Endothelial cell of umbilical vein (primary cell): ENCODE results near the gene DIP2C. TPM values are rescaled to one million over a fixed set of nuclear protein-coding genes. Genes with fewer than 3 reads are reported as not detected.

Source experiments
- BruUV-seq: library from RNA; stranded (reverse); fragments of 400-500 nt; replicated peaks from 2 replicates; lab custom pipeline; 2021; lab: Mats Ljungman, UMichigan
- CTCF ChIA-PET: fragments of 300-600, 350-600 bp; sonication (Branson Sonifier 250); formaldehyde crosslinking; loops from one replicate; lab custom pipeline; 2021; ENCODE audit warnings: antibody characterized with exemption, inconsistent platforms; lab: Charles Lee
- POLR2A ChIA-PET: fragments of 300-600, 350-600 bp; sonication (Branson Sonifier 250); formaldehyde crosslinking; loops from one replicate; lab custom pipeline; 2021; ENCODE audit warnings: antibody characterized with exemption, inconsistent platforms; lab: Charles Lee
- DNase-seq: peaks from one replicate; pipeline ENCODE4 v3.0.0-alpha.2; 2011; ENCODE audit warnings: low read depth, low spot score
- FAIRE-seq: peaks from 2 replicates; lab custom pipeline; 2011; peaks lifted over from hg19 to GRCh38; lab: Jason Lieb, UNC
- H2AFZ ChIP-seq: 2 replicates; pipeline ENCODE4 v1.6.0; 2012; ENCODE audit warnings: low read depth, low read length, control low read depth, inconsistent platforms
- H3K27ac ChIP-seq: 2 replicates; pipeline ENCODE4 v1.5.1; 2011; ENCODE audit warnings: low read depth, mild to moderate bottlenecking, control low read depth, low read length, moderate library complexity; ENCODE audit not compliant: insufficient read depth
- H3K27me3 ChIP-seq, 2 experiments: 2 replicates each; pipeline versions ENCODE4 v1.6.0 to v1.6.1; 2011; ENCODE audit warnings: low read length in 2 of 2, mixed read lengths in 1 of 2; ENCODE audit not compliant: control insufficient read depth in 2 of 2, insufficient read depth in 2 of 2
- H3K36me3 ChIP-seq, 2 experiments: 2 replicates in 1 of 2; 3 replicates in 1 of 2; pipeline ENCODE4 v1.5.1; 2011; ENCODE audit warnings: low read length in 2 of 2, mild to moderate bottlenecking in 1 of 2, moderate library complexity in 1 of 2; ENCODE audit not compliant: control insufficient read depth in 2 of 2, insufficient read depth in 2 of 2; ENCODE audit errors: extremely low read depth in 1 of 2
- H3K4me1 ChIP-seq: 3 replicates; pipeline ENCODE4 v1.5.1; 2011; ENCODE audit warnings: mild to moderate bottlenecking, low read length; ENCODE audit not compliant: control insufficient read depth, insufficient read depth; ENCODE audit errors: extremely low read depth
- H3K4me2 ChIP-seq: 2 replicates; pipeline ENCODE4 v1.6.1; 2011; ENCODE audit warnings: low read length, control low read depth, mixed read lengths; ENCODE audit not compliant: insufficient read depth
- H3K4me3 ChIP-seq, 3 experiments: fragments of 200-600 bp in 1 of 3; sonication (generic), shearing (Covaris generic) in 1 of 3; replicated peaks in 1 of 3; 2 replicates each; pipeline ENCODE4 v1.5.1; 2011 to 2016; ENCODE audit warnings: control low read depth in 3 of 3, low read length in 3 of 3, mild to moderate bottlenecking in 2 of 3, inconsistent platforms in 1 of 3, low read depth in 1 of 3, moderate library complexity in 1 of 3; ENCODE audit not compliant: insufficient read depth in 1 of 3
- H3K79me2 ChIP-seq: 2 replicates; pipeline ENCODE4 v1.6.0; 2012; ENCODE audit warnings: low read length, inconsistent platforms; ENCODE audit not compliant: control insufficient read depth, insufficient read depth
- H3K9ac ChIP-seq: replicated peaks from 2 replicates; pipeline ENCODE3; 2011; ENCODE audit warnings: low read length, control low read depth; ENCODE audit not compliant: insufficient read depth; ENCODE audit errors: extremely low read depth
- H3K9me1 ChIP-seq: replicated peaks from 3 replicates; pipeline ENCODE4 v1.6.0; 2011; ENCODE audit warnings: mild to moderate bottlenecking, low read length; ENCODE audit not compliant: control insufficient read depth, insufficient read depth; ENCODE audit errors: extremely low read depth
- H3K9me3 ChIP-seq: replicated peaks from 2 replicates; pipeline ENCODE4 v1.5.1; 2012; ENCODE audit warnings: low read length, inconsistent platforms; ENCODE audit not compliant: control insufficient read depth, insufficient read depth
- H4K20me1 ChIP-seq: replicated peaks from 2 replicates; pipeline ENCODE3; 2011; ENCODE audit warnings: mild to moderate bottlenecking, low read length; ENCODE audit not compliant: control insufficient read depth, insufficient read depth; ENCODE audit errors: extremely low read depth
- EZH2 ChIP-seq: IDR thresholded peaks from 2 replicates; pipeline ENCODE4 v1.6.1; 2012; ENCODE audit warnings: borderline replicate concordance, low read depth, mild to moderate bottlenecking, moderate library complexity, low read length, inconsistent platforms; ENCODE audit not compliant: severe bottlenecking
- FOS ChIP-seq: IDR thresholded peaks from 2 replicates; pipeline ENCODE4 v1.6.1; 2011; ENCODE audit warnings: mild to moderate bottlenecking, low read length, moderate library complexity, borderline replicate concordance; ENCODE audit not compliant: insufficient read depth
- GATA2 ChIP-seq: IDR thresholded peaks from 2 replicates; pipeline ENCODE4 v1.7.0; 2011; ENCODE audit warnings: low read depth, mild to moderate bottlenecking, moderate library complexity, mixed read lengths, low read length; ENCODE audit not compliant: insufficient read length, insufficient read depth
- JUN ChIP-seq: IDR thresholded peaks from 2 replicates; pipeline ENCODE4 v1.6.1; 2011; ENCODE audit warnings: borderline replicate concordance, low read depth; ENCODE audit not compliant: insufficient read length, insufficient read depth
- MYC ChIP-seq: IDR thresholded peaks from one replicate; pipeline ENCODE4 v1.6.1; 2011; ENCODE audit warnings: mild to moderate bottlenecking, low read depth, low read length
- POLR2A ChIP-seq: IDR thresholded peaks from 2 replicates; pipeline ENCODE4 v1.6.1; 2012; ENCODE audit warnings: low read depth, mild to moderate bottlenecking, control low read depth, low read length
- POLR2AphosphoS5 ChIP-seq: IDR thresholded peaks from 2 replicates; pipeline ENCODE4 v1.6.1; 2012; ENCODE audit warnings: low read depth, mild to moderate bottlenecking, control low read depth, low read length, moderate library complexity; ENCODE audit not compliant: insufficient read depth
- dilution Hi-C: fragments of 300-500 bp; cut with MboI; formaldehyde crosslinking; loops from one replicate; pipeline ENCODE4 v1.15.0; 2019; ENCODE audit warnings: low sequenced_read_pairs; ENCODE audit not compliant: extremely low pct_ligation_motif_present
- intact Hi-C: fragments of 100-400 bp; cut with micrococcal nuclease; formaldehyde crosslinking; loops from one replicate; pipeline ENCODE4 v1.10.0; 2022
- polyA plus RNA-seq, 4 experiments: library from polyadenylated mRNA; depleted of rRNA in 3 of 4; stranded (reverse) in 3 of 4; unstranded in 1 of 4; fragments of >200 nt; gene quantifications; 2 replicates each; pipeline versions ENCODE4 v1.2.1 to v1.2.3, GENCODE V29; 2011 to 2012; ENCODE audit warnings: missing spikeins in 1 of 4
- total RNA-seq: library from RNA; stranded (reverse); gene quantifications from 2 replicates; pipeline ENCODE4 v1.2.3, GENCODE V29; 2021
- TF ChIP-seq, protein P1 (sequence below), 2 donors: IDR thresholded peaks; 1 replicate in 1 of 2; 2 replicates in 1 of 2; pipeline ENCODE4 v1.5.1; 2011; ENCODE audit warnings: low read length in 2 of 2, mild to moderate bottlenecking in 2 of 2, moderate library complexity in 2 of 2, control low read depth in 1 of 2, inconsistent platforms in 1 of 2, low read depth in 1 of 2; ENCODE audit not compliant: insufficient read depth in 1 of 2; ENCODE audit errors: extremely low read depth in 1 of 2
- TF ChIP-seq, protein P2 (sequence below): IDR thresholded peaks from 2 replicates; pipeline ENCODE4 v1.6.1; 2011; ENCODE audit not compliant: insufficient read depth, insufficient read length

The DIP2C gene
- total and polyA plus RNA-seq, 2 donors (not counting 3 experiments of a cell fraction or from before 2014, with no cell fraction given), result 3.6 to 10.7 TPM

DNA sequence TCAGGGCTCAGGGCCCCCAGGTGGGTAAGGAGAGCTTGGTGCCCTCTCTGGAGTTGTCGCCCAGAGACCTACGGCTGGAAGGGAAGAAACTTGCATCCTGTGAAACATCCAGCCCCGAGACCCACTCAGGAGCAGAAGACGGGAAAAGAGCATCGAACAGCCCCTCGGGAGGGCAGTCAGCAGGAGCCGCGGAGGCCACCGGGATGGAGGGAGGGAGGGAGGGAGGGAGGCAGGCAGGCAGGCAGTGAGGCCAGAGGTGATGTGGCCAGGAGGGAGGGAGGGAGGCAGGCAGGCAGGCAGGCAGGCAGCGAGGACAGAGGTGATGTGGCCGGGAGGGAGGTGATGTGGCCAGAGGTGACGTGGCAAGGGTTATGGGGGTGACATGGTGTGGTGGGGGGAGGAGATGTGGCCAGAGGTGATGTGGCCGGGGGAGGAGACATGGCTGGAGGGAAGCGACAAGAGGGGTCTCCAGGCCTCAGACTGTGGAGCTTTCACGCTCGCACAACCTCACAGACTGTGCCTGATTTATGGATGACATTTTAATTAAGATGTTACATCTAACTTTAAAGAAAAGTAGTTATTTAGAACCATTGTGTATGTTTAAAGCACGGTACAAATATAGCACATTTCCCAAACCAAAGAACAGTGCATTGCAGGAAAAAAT lies 141.1 kb downstream of the DIP2C start:
- Histone ChIP-seq H3K4me3 (no peak overlapping the region), H3K27me3 (no peaks in the 10 kb centered on the region), H3K4me1 (peaks cover 5% of the 10 kb centered on the region), H3K9me3 (no peaks in the 10 kb centered on the region), H3K36me3 (no peaks in the 10 kb centered on the region), H3K9me1 (no peaks in the 10 kb centered on the region), H4K20me1 (no peaks in the 10 kb centered on the region), H3K9ac (no peak overlapping the region), H3K4me2 (no peak overlapping the region), H3K79me2 (no peaks in the 10 kb centered on the region), H3K27ac (no peak overlapping the region), H2AFZ (no peak overlapping the region)
- BruUV-seq, result no TSS peak
- FAIRE-seq (no peak), DNase-seq (no peak)
- CTCF ChIA-PET, result interaction anchor here (0.9 to 1.4 kb wide), 4 partner anchors 12 to 38 kb away, joined by 3 read pairs; no protein-coding TSS in a partner anchor
- TF ChIP-seq POLR2AphosphoS5, result no peak
- TF ChIP-seq GATA2, result no peak
- TF ChIP-seq, protein P1, sequence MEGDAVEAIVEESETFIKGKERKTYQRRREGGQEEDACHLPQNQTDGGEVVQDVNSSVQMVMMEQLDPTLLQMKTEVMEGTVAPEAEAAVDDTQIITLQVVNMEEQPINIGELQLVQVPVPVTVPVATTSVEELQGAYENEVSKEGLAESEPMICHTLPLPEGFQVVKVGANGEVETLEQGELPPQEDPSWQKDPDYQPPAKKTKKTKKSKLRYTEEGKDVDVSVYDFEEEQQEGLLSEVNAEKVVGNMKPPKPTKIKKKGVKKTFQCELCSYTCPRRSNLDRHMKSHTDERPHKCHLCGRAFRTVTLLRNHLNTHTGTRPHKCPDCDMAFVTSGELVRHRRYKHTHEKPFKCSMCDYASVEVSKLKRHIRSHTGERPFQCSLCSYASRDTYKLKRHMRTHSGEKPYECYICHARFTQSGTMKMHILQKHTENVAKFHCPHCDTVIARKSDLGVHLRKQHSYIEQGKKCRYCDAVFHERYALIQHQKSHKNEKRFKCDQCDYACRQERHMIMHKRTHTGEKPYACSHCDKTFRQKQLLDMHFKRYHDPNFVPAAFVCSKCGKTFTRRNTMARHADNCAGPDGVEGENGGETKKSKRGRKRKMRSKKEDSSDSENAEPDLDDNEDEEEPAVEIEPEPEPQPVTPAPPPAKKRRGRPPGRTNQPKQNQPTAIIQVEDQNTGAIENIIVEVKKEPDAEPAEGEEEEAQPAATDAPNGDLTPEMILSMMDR (IDR thresholded peaks at IDR 0.05; ENCODE audit: extremely low read depth in 1 of 2, insufficient read depth in 1 of 2, low read depth in 1 of 2, low read length in 2 of 2), result no peak
- no peak for TF ChIP-seq POLR2A
- TF ChIP-seq MYC, result no peak
- TF ChIP-seq, protein P2, sequence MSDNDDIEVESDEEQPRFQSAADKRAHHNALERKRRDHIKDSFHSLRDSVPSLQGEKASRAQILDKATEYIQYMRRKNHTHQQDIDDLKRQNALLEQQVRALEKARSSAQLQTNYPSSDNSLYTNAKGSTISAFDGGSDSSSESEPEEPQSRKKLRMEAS, result no peak
- no peak for TF ChIP-seq FOS
- no peak for TF ChIP-seq EZH2
- TF ChIP-seq JUN, result no peak
- dilution Hi-C loops, result no loop called here
- POLR2A ChIA-PET, result interaction anchor here (0.6 kb wide), 1 partner anchor 10 kb away, joined by 4 read pairs; no protein-coding TSS in a partner anchor
- intact Hi-C loops, result no loop called here
